Limb (tissue), 2 donors: Measurements from ENCODE around the gene ZC3H6.
"Not testable (repeated sequence)": the region's sequence is repeated elsewhere in the genome, so short reads cannot be mapped to it uniquely, and the experiment has no call there.

ENCODE experiments used
- DNase-seq, 2 donors: peaks; one replicate each; pipeline ENCODE4 v3.0.0-alpha.2; 2016; ENCODE audit errors: extremely low spot score in 2 of 2

The ZC3H6 gene

DNA sequence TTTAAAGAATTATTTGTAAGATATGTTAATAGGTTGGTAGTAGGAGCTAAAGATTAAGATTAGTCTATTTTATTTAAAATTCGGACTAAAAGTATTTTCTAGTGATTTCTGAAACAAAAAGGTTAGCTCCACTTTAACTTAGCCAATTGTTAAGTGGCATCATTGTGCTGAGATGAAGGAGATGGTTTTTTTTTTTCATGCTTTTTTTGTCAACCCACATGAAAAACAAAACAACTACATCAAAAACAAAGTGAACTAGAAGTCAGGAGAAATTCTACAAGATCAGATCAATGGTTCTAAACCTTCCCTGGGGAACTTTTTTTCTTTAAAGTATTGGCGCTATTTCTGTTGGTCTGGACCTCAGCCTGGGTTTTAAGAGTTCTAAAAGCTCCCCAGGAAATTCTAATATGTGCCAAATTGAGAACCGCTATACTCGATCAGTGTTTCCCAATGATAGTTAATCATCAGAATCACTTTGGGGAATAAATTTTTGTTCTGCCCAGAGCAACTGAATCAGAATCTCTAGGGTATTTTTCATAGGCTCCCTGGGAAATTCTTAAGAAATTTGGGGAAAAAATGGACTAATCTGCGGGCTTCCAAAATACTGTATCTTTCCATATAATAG is 2.3 kb downstream of the ZC3H6 start:
- no peak for DNase-seq

DNA sequence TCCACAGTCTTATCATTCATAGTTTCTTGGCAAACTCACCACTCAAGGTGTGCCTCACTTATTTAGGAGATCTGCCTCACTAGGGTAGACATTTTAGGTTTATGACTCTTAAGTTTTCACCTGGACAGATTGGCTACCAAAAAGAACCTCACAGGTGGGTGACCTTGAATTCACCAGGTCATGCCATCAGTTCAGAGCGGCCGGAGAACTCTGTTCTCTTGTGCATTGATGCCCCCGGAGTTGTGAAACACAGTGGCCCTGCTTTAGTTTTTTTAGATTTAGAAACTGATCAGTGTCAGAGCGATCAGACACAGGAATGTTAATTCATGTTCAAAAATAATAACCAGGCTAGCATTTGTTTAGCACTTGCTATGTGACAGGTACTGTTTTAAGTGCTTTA is 6.7 kb downstream of the ZC3H6 start:
- not testable (repeated sequence) for DNase-seq

- not testable (repeated sequence) for DNase-seq
These were observed 8.1 kb downstream of the ZC3H6 start for GRCh38 chr2:112283535-112283934.

GRCh38 chr2:112290088-112290487 is 14.7 kb downstream of the ZC3H6 start:
- no peak for DNase-seq

DNA sequence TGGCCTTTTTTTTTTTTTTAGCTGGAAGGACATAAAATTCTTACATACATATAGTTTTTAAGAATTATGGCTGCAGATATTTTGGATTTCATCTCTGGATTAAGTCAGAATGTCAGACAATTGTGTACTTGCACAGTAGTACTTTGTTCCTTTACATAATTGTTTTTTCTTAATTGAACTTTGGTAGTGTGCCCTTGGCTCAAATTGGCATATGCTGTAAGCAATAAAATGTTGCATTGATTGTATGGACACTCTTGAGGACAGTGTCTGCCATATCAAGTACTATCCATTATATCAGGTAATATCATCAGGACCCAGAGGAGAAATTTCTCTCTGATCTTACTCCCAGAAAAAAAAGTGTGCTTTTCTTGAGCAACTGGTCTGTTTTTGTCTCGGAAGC is 15.3 kb downstream of the ZC3H6 start:
- DNase-seq: no peak

GRCh38 chr2:112293636-112294401 is 18.4 kb downstream of the ZC3H6 start:
- no peak for DNase-seq

DNA sequence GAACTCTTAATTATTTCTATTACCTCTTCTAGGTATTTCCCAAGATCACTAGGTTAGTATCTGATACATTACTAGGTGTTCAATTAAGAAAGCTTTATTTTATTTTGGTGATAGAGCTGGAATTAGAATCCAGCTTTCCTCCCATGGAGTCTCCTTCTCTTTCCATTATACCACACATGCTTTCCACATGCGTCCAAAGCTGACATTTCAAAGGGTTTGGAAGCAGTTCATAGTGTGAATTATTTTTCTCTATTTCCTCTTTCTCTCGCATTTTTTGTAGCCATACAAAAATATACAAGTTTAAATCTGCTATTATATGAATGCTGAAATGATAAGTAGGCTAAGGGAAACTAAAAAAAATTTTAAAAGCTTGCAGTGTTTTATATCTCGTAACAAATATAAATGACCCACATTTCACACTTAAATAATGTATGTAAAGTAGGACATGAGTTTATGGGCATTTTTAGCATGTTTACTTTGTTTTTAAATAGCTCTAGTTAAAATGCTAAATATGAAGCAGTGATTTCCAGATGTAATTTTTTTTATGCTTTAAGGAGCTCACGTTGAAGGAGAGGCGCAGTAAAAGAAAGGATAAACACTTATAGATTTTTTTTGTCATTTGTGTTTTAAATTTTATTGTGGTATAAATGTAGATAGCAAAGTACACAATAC is 20.1 kb downstream of the ZC3H6 start:
- no peak for DNase-seq

DNA sequence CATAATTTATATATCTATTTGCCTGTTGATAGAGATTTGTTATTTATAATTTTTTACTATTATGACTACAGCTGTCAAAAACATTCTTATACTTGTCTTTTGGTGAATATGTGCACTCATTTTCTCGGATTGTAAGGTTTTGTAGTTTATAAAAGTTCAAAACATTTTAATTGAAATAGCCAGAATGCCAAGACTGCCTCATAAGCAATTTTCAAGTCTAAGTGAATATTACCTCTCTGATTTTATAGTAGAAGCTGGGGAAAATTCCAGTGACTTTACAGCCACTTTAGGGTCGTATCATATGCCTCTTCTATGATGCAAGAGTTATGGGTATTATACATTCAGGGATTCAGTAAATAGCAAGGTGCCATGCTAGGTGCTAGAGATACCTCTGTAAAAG is 21.0 kb downstream of the ZC3H6 start:
- no peak for DNase-seq

GRCh38 chr2:112301171-112301584 is 25.8 kb downstream of the ZC3H6 start:
- DNase-seq: no peak

DNA sequence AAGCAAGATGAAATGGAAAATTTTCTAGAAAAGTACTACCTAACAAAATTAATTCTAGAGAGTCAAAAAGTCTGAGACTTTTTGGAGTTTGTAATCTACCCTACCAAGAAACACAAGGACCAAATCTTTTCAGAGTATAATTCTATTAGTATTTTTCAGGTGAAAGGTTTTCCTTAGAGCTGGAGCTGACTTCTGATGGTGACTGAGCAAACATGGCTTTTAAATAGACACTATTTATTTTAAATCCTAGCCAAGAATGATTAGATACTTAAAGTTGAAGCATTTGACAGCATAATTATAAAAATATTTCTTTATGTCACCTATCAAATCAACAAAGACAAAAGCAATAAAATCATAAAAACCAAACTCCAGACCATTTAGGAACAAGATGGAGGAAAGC is 26.6 kb downstream of the ZC3H6 start:
- DNase-seq: no peak

GRCh38 chr2:112304298-112304941 is 29.0 kb downstream of the ZC3H6 start:
- no peak for DNase-seq

GRCh38 chr2:112305132-112305531 is 29.7 kb downstream of the ZC3H6 start:
- no peak for DNase-seq

- DNase-seq: no peak
These were observed 35.5 kb downstream of the ZC3H6 start for GRCh38 chr2:112310906-112311305.

- DNase-seq: no peak
These were observed 36.5 kb downstream of the ZC3H6 start for GRCh38 chr2:112311932-112312331.

GRCh38 chr2:112312821-112313220 is 37.4 kb downstream of the ZC3H6 start:
- DNase-seq: no peak

GRCh38 chr2:112314856-112315255 is 39.5 kb downstream of the ZC3H6 start:
- no peak for DNase-seq

DNA sequence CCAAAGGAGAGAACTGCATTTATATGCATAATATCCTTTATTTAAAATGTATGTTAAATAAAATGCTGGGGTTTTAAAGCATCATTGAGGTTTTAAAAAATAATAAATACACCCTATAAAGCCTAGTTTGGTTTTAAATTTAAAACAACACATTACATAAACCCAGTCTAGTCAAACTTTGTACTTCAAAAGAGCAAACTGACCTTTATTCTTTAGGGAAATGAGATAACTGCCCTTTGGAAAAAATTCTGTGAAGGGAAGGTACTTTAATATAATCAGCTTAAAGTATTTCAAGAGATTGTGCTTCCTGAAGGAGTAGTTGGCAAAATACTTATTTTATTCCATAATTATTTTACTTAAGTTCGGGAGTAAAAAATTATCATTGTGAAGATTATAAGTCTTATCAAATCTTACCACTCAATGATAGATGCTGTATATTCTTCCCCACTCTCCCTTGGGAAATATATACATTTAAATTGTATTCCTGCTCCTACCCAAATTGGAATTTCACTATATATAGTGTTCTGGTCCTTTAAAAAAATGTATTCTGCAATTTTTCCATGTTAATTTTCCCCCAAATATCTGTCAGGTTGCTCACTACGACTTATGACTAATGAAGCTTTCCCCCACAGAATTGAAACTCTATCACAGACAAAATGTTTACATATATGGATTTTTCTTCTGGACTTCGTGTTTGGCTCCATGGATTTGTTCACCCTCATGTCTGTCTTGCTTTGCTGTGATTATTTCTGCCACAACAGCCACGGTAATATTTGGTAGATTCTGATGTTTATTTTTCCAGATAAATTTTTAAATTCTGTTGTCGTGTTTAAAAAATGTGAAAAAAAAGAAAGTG is 42.1 kb downstream of the ZC3H6 start:
- DNase-seq: no peak

GRCh38 chr2:112318515-112318914 is 43.1 kb downstream of the ZC3H6 start:
- no peak for DNase-seq

GRCh38 chr2:112321375-112322320 is 46.3 kb downstream of the ZC3H6 start:
- no peak for DNase-seq

- DNase-seq: no peak
These were observed 47.5 kb downstream of the ZC3H6 start for GRCh38 chr2:112322919-112323318.
